Measurements from ENCODE around the gene SYNPR.

SYNPR gene

GRCh38 chr3:63308072-63308471 lies 30.0 kb downstream of the SYNPR start:
- no peak for DNase-seq

GRCh38 chr3:63309768-63310167 lies 31.7 kb downstream of the SYNPR start:
- no peak for DNase-seq

GRCh38 chr3:63323766-63324165 lies 45.7 kb downstream of the SYNPR start:
- DNase-seq, result no peak

- no peak for DNase-seq
Measured at GRCh38 chr3:63324621-63325020, 46.5 kb downstream of the SYNPR start.

GRCh38 chr3:63325386-63325785 lies 47.3 kb downstream of the SYNPR start:
- DNase-seq, result no peak

- peak; percentile 22 to 41 (median 38) for DNase-seq
Measured at GRCh38 chr3:63328365-63328764, 50.3 kb downstream of the SYNPR start.

- DNase-seq, result no peak
Measured at GRCh38 chr3:63331520-63331919, 53.4 kb downstream of the SYNPR start.

- no peak for DNase-seq
Measured at GRCh38 chr3:63333815-63334214, 55.7 kb downstream of the SYNPR start.

GRCh38 chr3:63338351-63338750 lies 60.2 kb downstream of the SYNPR start:
- DNase-seq, result no peak

- DNase-seq, result peak; percentile 68 to 77 (median 73)
Measured at GRCh38 chr3:63343674-63344073, 65.6 kb downstream of the SYNPR start.

GRCh38 chr3:63344661-63345060 lies 66.6 kb downstream of the SYNPR start:
- no peak for DNase-seq

- DNase-seq, result peak; percentile 75 to 83 (median 76)
Measured at GRCh38 chr3:63349583-63350573, 71.8 kb downstream of the SYNPR start.

GRCh38 chr3:63351159-63352007 lies 73.3 kb downstream of the SYNPR start:
- DNase-seq, result peak; percentile 55 to 73 (median 56)

- DNase-seq, result no peak
Measured at GRCh38 chr3:63352008-63352279, 73.8 kb downstream of the SYNPR start.

- DNase-seq, result no peak
Measured at GRCh38 chr3:63353383-63353782, 75.3 kb downstream of the SYNPR start.

GRCh38 chr3:63354160-63354559 lies 76.1 kb downstream of the SYNPR start:
- DNase-seq, result no peak

- DNase-seq, result no peak
Measured at GRCh38 chr3:63355809-63356208, 77.7 kb downstream of the SYNPR start.

- peak in 2 of 3 donors; percentile 7 to 8 for DNase-seq
Measured at GRCh38 chr3:63364495-63364894, 86.4 kb downstream of the SYNPR start.

GRCh38 chr3:63364910-63365309 lies 86.8 kb downstream of the SYNPR start:
- no peak for DNase-seq

GRCh38 chr3:63365671-63366070 lies 87.6 kb downstream of the SYNPR start:
- no peak for DNase-seq

GRCh38 chr3:63370094-63370493 lies 92.0 kb downstream of the SYNPR start:
- DNase-seq, result no peak

- DNase-seq, result no peak
Measured at GRCh38 chr3:63383040-63383439, 104.9 kb downstream of the SYNPR start.

- no peak for DNase-seq
Measured at GRCh38 chr3:63384382-63384781, 106.3 kb downstream of the SYNPR start.

- no peak for DNase-seq
Measured at GRCh38 chr3:63385629-63386028, 107.5 kb downstream of the SYNPR start.

Data from suppressor macrophage treated with lipopolysaccharide for 1 hour (primary cell).